Esophagus squamous epithelium (tissue), 5 donors: ENCODE data around the gene PGAP6. TPM values are rescaled to one million over a fixed set of nuclear protein-coding genes. Genes with fewer than 3 reads are reported as not detected.

Experiments used
- DNase-seq: peaks from one replicate; lab custom pipeline; 2025; lab: John Stamatoyannopoulos, UW
- H3K27ac ChIP-seq, 4 donors: fragments of 200-600 bp; sonication (generic); one replicate each; pipeline ENCODE4 v1.5.1; 2016 to 2019; ENCODE audit warnings: mild to moderate bottlenecking in 1 of 4
- H3K27me3 ChIP-seq, 4 donors: fragments of 200-600 bp; sonication (generic); 1 replicate in 3 of 4; 2 replicates in 1 of 4; pipeline versions ENCODE4 v1.5.1 to v1.6.0; 2017 to 2021; ENCODE audit warnings: antibody characterized with exemption in 1 of 4
- H3K36me3 ChIP-seq, 3 donors: fragments of 200-600 bp; sonication (generic); one replicate each; pipeline ENCODE4 v1.5.1; 2016 to 2019
- H3K4me1 ChIP-seq, 3 donors: fragments of 200-600 bp; sonication (generic); one replicate each; pipeline ENCODE4 v1.5.1; 2017 to 2019
- H3K4me3 ChIP-seq, 4 donors: fragments of 200-600 bp; sonication (generic); 1 replicate in 3 of 4; 2 replicates in 1 of 4; pipeline ENCODE4 v1.5.1; 2016 to 2019; ENCODE audit warnings: mild to moderate bottlenecking in 2 of 4, moderate library complexity in 1 of 4
- H3K9me3 ChIP-seq, 3 donors: fragments of 200-600 bp; sonication (generic); one replicate each; pipeline ENCODE4 v1.5.1; 2016 to 2019
- CTCF ChIP-seq, 6 experiments: fragments of 450-650 bp in 4 of 6; fragments of 200-600 bp in 2 of 6; sonication (generic) in 2 of 6; IDR thresholded peaks; one replicate each; pipeline ENCODE4 v1.5.1; 2016 to 2019; ENCODE audit warnings: antibody characterized with exemption in 6 of 6, mild to moderate bottlenecking in 4 of 6, moderate library complexity in 4 of 6
- POLR2A ChIP-seq, 4 donors: fragments of 450-650 bp; IDR thresholded peaks; one replicate each; pipeline ENCODE4 v1.6.1; 2017; ENCODE audit warnings: antibody characterized with exemption in 4 of 4, mild to moderate bottlenecking in 4 of 4, moderate library complexity in 3 of 4
- WGBS, 2 donors: methylation state at CpG; one replicate each; pipeline ENCODE4 v1.1.5; 2018; 5-methylcytosine and 5-hydroxymethylcytosine counted together
- intact Hi-C: fragments of 100-400 bp; cut with DNase I; formaldehyde crosslinking; loops from one replicate; pipeline ENCODE4 v1.15.0; 2022
- total RNA-seq, 4 donors: library from RNA; depleted of rRNA; stranded (reverse); fragments of >200 nt; gene quantifications; one replicate each; pipeline ENCODE4 v1.1.0, GENCODE V29; 2016
- donor health status: DM: yes; HTN: yes; CAD: no.

Gene PGAP6
- total RNA-seq, 4 donors from 2014 or later: 23.5 to 31.7 (median 27.6) TPM

- WGBS, 2 donors: 97% methylated on average over 19 of the region's 44 CpGs; no CpG with 5 or more reads in 1 of the 2 donors
- Histone ChIP-seq H3K4me1 (peaks cover 15 to 30% (median 22%) of the 10 kb centered on the region in 3 donors), H3K4me3 (no peak overlapping the region), H3K36me3 (peaks cover 0 to 66% (median 11%) of the 10 kb centered on the region in 3 donors), H3K27me3 (no peaks in the 10 kb centered on the region), H3K9me3 (no peaks in the 10 kb centered on the region), H3K27ac (no peak overlapping the region)
- TF ChIP-seq CTCF (IDR thresholded peaks at IDR 0.05): no peak
- intact Hi-C loops: no loop called here
- no peak for DNase-seq
These were observed 5.6 kb downstream of the PGAP6 start for GRCh38 chr16:375927-376816.

GRCh38 chr16:375212-375611 is 6.6 kb downstream of the PGAP6 start:
- Histone ChIP-seq H3K27ac (no peak overlapping the region), H3K9me3 (no peaks in the 10 kb centered on the region), H3K36me3 (peaks cover 0 to 66% (median 11%) of the 10 kb centered on the region in 3 donors), H3K4me1 (peaks cover 12 to 28% (median 19%) of the 10 kb centered on the region in 3 donors), H3K4me3 (no peak overlapping the region), H3K27me3 (no peaks in the 10 kb centered on the region)
- DNase-seq: no peak
- 91 to 100% methylated on average over 2 to 21 of the region's 23 CpGs for WGBS, 2 donors
- TF ChIP-seq POLR2A (IDR thresholded peaks at IDR 0.05): no peak
- intact Hi-C loops: no loop called here

DNA sequence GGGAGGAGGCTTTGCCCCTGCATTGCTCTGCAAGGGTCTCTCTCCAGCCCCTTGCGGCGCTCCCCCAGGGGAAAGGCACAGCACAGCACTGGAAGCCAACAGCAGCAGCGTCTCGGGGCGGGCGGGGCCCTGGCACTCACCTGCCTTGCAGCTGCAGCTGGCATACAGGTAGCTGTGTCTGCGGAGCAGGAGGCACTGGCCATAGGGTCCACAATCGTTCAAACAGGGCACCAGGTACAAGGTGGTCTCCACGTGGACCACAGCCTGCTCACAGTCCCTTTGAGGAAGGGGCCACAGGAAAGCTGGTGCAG is 7.2 kb downstream of the PGAP6 start:
- no peak for DNase-seq
- no peaks in the 10 kb centered on the region for H3K9me3 ChIP-seq
- no peak overlapping the region for H3K4me3 ChIP-seq
- intact Hi-C loops: no loop called here
- no peaks in the 10 kb centered on the region for H3K27me3 ChIP-seq
- WGBS, 2 donors: 83% methylated on average over 1 of the region's 9 CpGs; no CpG with 5 or more reads in 1 of the 2 donors
- peaks cover 11 to 28% (median 18%) of the 10 kb centered on the region in 3 donors for H3K4me1 ChIP-seq
- H3K27ac ChIP-seq: no peak overlapping the region
- peaks cover 0 to 66% (median 11%) of the 10 kb centered on the region in 3 donors for H3K36me3 ChIP-seq
- no peak for TF ChIP-seq POLR2A (IDR thresholded peaks at IDR 0.05)
- TF ChIP-seq CTCF (IDR thresholded peaks at IDR 0.05): no peak

DNA sequence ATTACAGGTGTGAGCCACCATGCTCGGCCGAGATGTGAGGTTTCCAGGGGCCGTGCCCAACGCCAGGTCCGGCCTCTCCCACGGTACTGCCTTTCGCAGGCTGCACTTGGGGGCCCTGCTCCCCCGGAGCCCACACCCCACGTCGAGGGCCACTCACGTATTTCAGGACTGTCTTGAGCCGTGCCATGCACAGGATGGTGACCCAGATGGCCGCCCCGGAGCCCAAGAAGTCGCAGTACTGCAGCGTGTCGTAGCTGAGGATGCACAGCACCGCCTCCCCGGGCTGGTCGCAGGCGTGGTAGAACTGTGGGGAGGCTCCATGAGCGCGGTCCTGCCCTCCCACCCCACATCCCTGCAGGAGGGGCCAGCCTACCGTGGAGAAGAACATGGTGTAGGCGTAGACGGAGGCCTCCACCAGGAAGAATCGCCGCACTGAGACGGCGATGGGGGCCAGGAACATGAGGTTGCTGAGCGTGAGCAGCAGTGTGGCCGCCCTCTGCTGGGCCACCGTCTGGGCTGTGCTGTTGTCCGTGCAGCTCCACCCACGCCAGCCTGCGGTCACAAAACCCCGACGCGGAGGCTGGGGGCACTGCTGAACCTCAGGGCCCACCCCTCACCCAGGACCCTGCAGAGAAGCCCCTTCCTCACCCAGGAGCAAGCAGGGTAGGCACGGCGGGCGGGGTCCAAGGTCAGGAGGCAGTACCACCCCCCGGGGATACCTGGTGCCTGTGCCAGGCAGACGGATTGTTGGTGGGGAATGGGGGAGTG is 7.7 kb downstream of the PGAP6 start:
- Histone ChIP-seq H3K4me3 (no peak overlapping the region), H3K27me3 (no peaks in the 10 kb centered on the region), H3K36me3 (peaks cover 3 to 69% (median 11%) of the 10 kb centered on the region in 3 donors), H3K9me3 (no peaks in the 10 kb centered on the region), H3K27ac (no peak overlapping the region), H3K4me1 (peaks cover 16 to 28% (median 16%) of the 10 kb centered on the region in 3 donors)
- WGBS, 2 donors: 85% methylated on average over 19 of the region's 44 CpGs; no CpG with 5 or more reads in 1 of the 2 donors
- TF ChIP-seq POLR2A (IDR thresholded peaks at IDR 0.05): no peak
- no peak for TF ChIP-seq CTCF (IDR thresholded peaks at IDR 0.05)
- DNase-seq: no peak
- intact Hi-C loops: no loop called here

- Histone ChIP-seq H3K9me3 (no peaks in the 10 kb centered on the region), H3K27ac (no peak overlapping the region), H3K27me3 (no peaks in the 10 kb centered on the region), H3K36me3 (peaks cover 7 to 78% (median 17%) of the 10 kb centered on the region in 3 donors), H3K4me1 (peaks cover 16 to 25% (median 16%) of the 10 kb centered on the region in 3 donors), H3K4me3 (no peak overlapping the region)
- no peak for DNase-seq
- TF ChIP-seq POLR2A (IDR thresholded peaks at IDR 0.05) (no peak), CTCF (IDR thresholded peaks at IDR 0.05) (no peak)
- 67 to 75% methylated on average over 4 of the region's 5 CpGs for WGBS, 2 donors
- intact Hi-C loops: no loop called here
These were observed 8.7 kb downstream of the PGAP6 start for GRCh38 chr16:373020-373598.
